Spleen (tissue), 7 donors: ENCODE results near the gene GINS2.
A peak's percentile ranks its signal among the peaks of the same experiment; 100 is the strongest.

Experiments
- POLR2AphosphoS5 ChIP-seq, 3 donors: sonication (generic); formaldehyde crosslinking; IDR thresholded peaks; one replicate each; pipeline ENCODE4 v1.5.1; 2017; ENCODE audit warnings: antibody characterized with exemption in 3 of 3
- TF ChIP-seq, protein P1 (sequence below), 11 experiments: fragments of 200-600 bp in 7 of 11; fragments of 450-650 bp in 4 of 11; sonication (generic) in 4 of 11; IDR thresholded peaks in 8 of 11; conservative IDR thresholded peaks in 3 of 11; 1 replicate in 7 of 11; 2 replicates in 4 of 11; pipeline versions ENCODE4 v1.4.0 to v1.8.0; 2016 to 2021; ENCODE audit warnings: antibody characterized with exemption in 11 of 11, inconsistent platforms in 4 of 11, mild to moderate bottlenecking in 1 of 11
- donor health status: DM: no; HTN: no; CAD: no; lungs with moderate emphysema.
- donor health status: DM: no; HTN: no; CAD: no.
- donor health status: DM: no; HTN: no; CAD: no.

- TF ChIP-seq, protein P1, sequence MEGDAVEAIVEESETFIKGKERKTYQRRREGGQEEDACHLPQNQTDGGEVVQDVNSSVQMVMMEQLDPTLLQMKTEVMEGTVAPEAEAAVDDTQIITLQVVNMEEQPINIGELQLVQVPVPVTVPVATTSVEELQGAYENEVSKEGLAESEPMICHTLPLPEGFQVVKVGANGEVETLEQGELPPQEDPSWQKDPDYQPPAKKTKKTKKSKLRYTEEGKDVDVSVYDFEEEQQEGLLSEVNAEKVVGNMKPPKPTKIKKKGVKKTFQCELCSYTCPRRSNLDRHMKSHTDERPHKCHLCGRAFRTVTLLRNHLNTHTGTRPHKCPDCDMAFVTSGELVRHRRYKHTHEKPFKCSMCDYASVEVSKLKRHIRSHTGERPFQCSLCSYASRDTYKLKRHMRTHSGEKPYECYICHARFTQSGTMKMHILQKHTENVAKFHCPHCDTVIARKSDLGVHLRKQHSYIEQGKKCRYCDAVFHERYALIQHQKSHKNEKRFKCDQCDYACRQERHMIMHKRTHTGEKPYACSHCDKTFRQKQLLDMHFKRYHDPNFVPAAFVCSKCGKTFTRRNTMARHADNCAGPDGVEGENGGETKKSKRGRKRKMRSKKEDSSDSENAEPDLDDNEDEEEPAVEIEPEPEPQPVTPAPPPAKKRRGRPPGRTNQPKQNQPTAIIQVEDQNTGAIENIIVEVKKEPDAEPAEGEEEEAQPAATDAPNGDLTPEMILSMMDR (IDR thresholded peaks at IDR 0.05 in 8 of 11, conservative IDR thresholded peaks at IDR 0.05 in 3 of 11) = no peak
- TF ChIP-seq POLR2AphosphoS5 (IDR thresholded peaks at IDR 0.05) = peak in 1 of 3 donors; percentile 43
Measured at GRCh38 chr16:85660843-85661739, 27.7 kb downstream of the GINS2 start.
